H1 (cell line): ENCODE data around the gene CASP9. TPM values are rescaled to one million over a fixed set of nuclear protein-coding genes. Genes with fewer than 3 reads are reported as not detected.

Experiments
- CTCF ChIA-PET: fragments of 300-600 bp; sonication (Branson Sonifier 250); formaldehyde crosslinking; loops from one replicate; lab custom pipeline; 2021; ENCODE audit not compliant: partially characterized antibody; lab: Charles Lee
- POLR2A ChIA-PET: fragments of 300-600 bp; sonication (Branson Sonifier 250); formaldehyde crosslinking; loops from one replicate; lab custom pipeline; 2021; ENCODE audit warnings: inconsistent platforms; ENCODE audit not compliant: partially characterized antibody; lab: Charles Lee
- DNase-seq, 2 experiments: peaks; one replicate each; pipeline versions ENCODE4 v3.0.0 to v3.0.0-alpha.2; 2010 to 2022; ENCODE audit warnings: low spot score in 2 of 2, low read depth in 1 of 2, mixed read lengths in 1 of 2
- FAIRE-seq: peaks from 2 replicates; lab custom pipeline; 2011; peaks lifted over from hg19 to GRCh38; lab: Jason Lieb, UNC
- H2AFZ ChIP-seq: 2 replicates; pipeline ENCODE4 v1.8.1; 2012; ENCODE audit warnings: low read length, inconsistent platforms
- H2AK5ac ChIP-seq: 2 replicates; pipeline ENCODE4 v1.6.1; 2013; ENCODE audit warnings: low read depth, low read length
- H2BK120ac ChIP-seq: replicated peaks from 2 replicates; pipeline ENCODE3; 2013; ENCODE audit warnings: low read depth, low read length, inconsistent platforms
- H2BK12ac ChIP-seq: 2 replicates; pipeline ENCODE4 v1.6.1; 2013; ENCODE audit warnings: low read depth, low read length
- H2BK15ac ChIP-seq: 2 replicates; pipeline ENCODE4 v1.6.1; 2013; ENCODE audit warnings: low read length
- H2BK20ac ChIP-seq: 2 replicates; pipeline ENCODE4 v1.6.1; 2013; ENCODE audit warnings: low read length
- H2BK5ac ChIP-seq: 2 replicates; pipeline ENCODE4 v1.6.1; 2013; ENCODE audit warnings: low read depth, low read length
- H3K14ac ChIP-seq: 2 replicates; pipeline ENCODE4 v1.6.1; 2013; ENCODE audit warnings: inconsistent platforms; ENCODE audit not compliant: insufficient read length
- H3K18ac ChIP-seq: 2 replicates; pipeline ENCODE4 v1.6.1; 2013; ENCODE audit warnings: low read length; ENCODE audit errors: extremely low read depth
- H3K23ac ChIP-seq: 2 replicates; pipeline ENCODE4 v1.6.1; 2013; ENCODE audit warnings: inconsistent platforms; ENCODE audit not compliant: insufficient read length
- H3K23me2 ChIP-seq: 2 replicates; pipeline ENCODE4 v1.6.1; 2013; ENCODE audit warnings: low read depth, low read length
- H3K27ac ChIP-seq: 2 replicates; pipeline ENCODE4 v1.6.1; 2011; ENCODE audit warnings: low read depth, low read length, inconsistent platforms
- H3K27me3 ChIP-seq, 4 experiments: replicated peaks in 1 of 4; 1 replicate in 1 of 4; 2 replicates in 3 of 4; pipeline versions ENCODE4 v1.6.1 to v1.8.1; 2011 to 2013; ENCODE audit warnings: low read length in 3 of 4, mild to moderate bottlenecking in 3 of 4, inconsistent platforms in 2 of 4, mixed read lengths in 2 of 4, moderate library complexity in 1 of 4; ENCODE audit not compliant: control insufficient read depth in 3 of 4, insufficient read depth in 3 of 4; ENCODE audit errors: extremely low read depth in 1 of 4
- H3K36me3 ChIP-seq, 4 experiments: 2 replicates each; pipeline versions ENCODE4 v1.6.1 to v1.8.1; 2011 to 2013; ENCODE audit warnings: mild to moderate bottlenecking in 4 of 4, low read length in 3 of 4, moderate library complexity in 2 of 4, control low read depth in 1 of 4, inconsistent platforms in 1 of 4; ENCODE audit not compliant: insufficient read depth in 4 of 4, control insufficient read depth in 2 of 4
- H3K4ac ChIP-seq: replicated peaks from 2 replicates; pipeline ENCODE3; 2013; ENCODE audit warnings: low read length, low read depth, mixed read lengths, inconsistent platforms; ENCODE audit not compliant: insufficient read length
- H3K4me1 ChIP-seq, 4 experiments: replicated peaks in 1 of 4; 1 replicate in 1 of 4; 2 replicates in 3 of 4; pipeline versions ENCODE4 v1.6.1 to v1.8.1; 2011 to 2013; ENCODE audit warnings: low read length in 3 of 4, inconsistent platforms in 2 of 4, mixed read lengths in 1 of 4; ENCODE audit not compliant: insufficient read depth in 4 of 4, control insufficient read depth in 3 of 4
- H3K4me2 ChIP-seq, 2 experiments: 2 replicates each; pipeline versions ENCODE4 v1.6.1 to v1.8.1; 2011 to 2013; ENCODE audit warnings: low read depth in 2 of 2, low read length in 2 of 2, control low read depth in 1 of 2, inconsistent platforms in 1 of 2, mild to moderate bottlenecking in 1 of 2; ENCODE audit not compliant: insufficient read depth in 1 of 2
- H3K4me3 ChIP-seq, 4 experiments: fragments of 200-600, 300-600 bp in 1 of 4; sonication (generic), shearing (Covaris generic), sonication (Bioruptor Twin) in 1 of 4; 2 replicates each; pipeline versions ENCODE4 v1.5.1 to v1.8.1; 2011 to 2016; ENCODE audit warnings: low read length in 4 of 4, low read depth in 3 of 4, control low read depth in 2 of 4, inconsistent platforms in 2 of 4, mild to moderate bottlenecking in 2 of 4, mixed read lengths in 1 of 4, moderate library complexity in 1 of 4; ENCODE audit not compliant: insufficient read depth in 2 of 4; ENCODE audit errors: extremely low read depth in 1 of 4
- H3K56ac ChIP-seq: replicated peaks from 2 replicates; pipeline ENCODE3; 2013; ENCODE audit warnings: low read depth, mild to moderate bottlenecking, mixed read lengths, low read length, inconsistent platforms; ENCODE audit not compliant: insufficient read length
- H3K79me1 ChIP-seq: 2 replicates; pipeline ENCODE4 v1.6.1; 2013; ENCODE audit warnings: low read depth, low read length, control low read depth
- H3K79me2 ChIP-seq, 2 experiments: 2 replicates each; pipeline versions ENCODE4 v1.6.1 to v1.8.1; 2012 to 2013; ENCODE audit warnings: low read length in 2 of 2, mild to moderate bottlenecking in 2 of 2, inconsistent platforms in 1 of 2; ENCODE audit not compliant: insufficient read depth in 2 of 2, control insufficient read depth in 1 of 2
- H3K9ac ChIP-seq, 4 experiments: replicated peaks in 1 of 4; 1 replicate in 1 of 4; 2 replicates in 3 of 4; pipeline versions ENCODE4 v1.6.1 to v1.8.1; 2011 to 2013; ENCODE audit warnings: low read depth in 3 of 4, low read length in 3 of 4, control low read depth in 2 of 4, mild to moderate bottlenecking in 2 of 4, moderate library complexity in 2 of 4, inconsistent platforms in 1 of 4; ENCODE audit errors: extremely low read depth in 1 of 4
- H3K9me3 ChIP-seq, 2 experiments: 2 replicates each; pipeline versions ENCODE4 v1.6.1 to v1.8.1; 2012 to 2013; ENCODE audit warnings: mild to moderate bottlenecking in 2 of 2, moderate library complexity in 2 of 2, control low read depth in 1 of 2, inconsistent platforms in 1 of 2, low read depth in 1 of 2, low read length in 1 of 2, mixed read lengths in 1 of 2; ENCODE audit not compliant: insufficient read depth in 2 of 2
- H4K20me1 ChIP-seq, 2 experiments: replicated peaks in 1 of 2; 2 replicates each; pipeline versions ENCODE3 to v1.8.1; 2011 to 2013; ENCODE audit warnings: inconsistent platforms in 2 of 2, low read length in 2 of 2, mild to moderate bottlenecking in 1 of 2; ENCODE audit not compliant: insufficient read depth in 2 of 2, control insufficient read depth in 1 of 2
- H4K5ac ChIP-seq: 2 replicates; pipeline ENCODE4 v1.6.1; 2013; ENCODE audit warnings: low read length, low read depth, mixed read lengths, inconsistent platforms; ENCODE audit not compliant: insufficient read length
- H4K8ac ChIP-seq: 2 replicates; pipeline ENCODE4 v1.8.0; 2013; ENCODE audit warnings: mild to moderate bottlenecking, moderate library complexity, low read length, inconsistent platforms; ENCODE audit not compliant: insufficient read depth; ENCODE audit errors: extremely low read depth
- H4K91ac ChIP-seq: replicated peaks from 2 replicates; pipeline ENCODE3; 2013; ENCODE audit warnings: low read length, mixed read lengths, inconsistent platforms; ENCODE audit not compliant: insufficient read length
- CBX8 ChIP-seq: fragments of 300-800, 300-1000 bp; sonication (generic); IDR thresholded peaks from 2 replicates; pipeline ENCODE4 v1.7.1; 2016; ENCODE audit warnings: low read depth, low read length, borderline replicate concordance
- CTBP2 ChIP-seq: IDR thresholded peaks from 2 replicates; pipeline ENCODE4 v1.7.0; 2011; ENCODE audit warnings: borderline replicate concordance, mild to moderate bottlenecking, moderate library complexity, mixed read lengths, low read length; ENCODE audit not compliant: insufficient read depth, insufficient read length
- EGR1 ChIP-seq: IDR thresholded peaks from 2 replicates; pipeline ENCODE4 v1.6.1; 2011; ENCODE audit warnings: low read depth, low read length, borderline replicate concordance
- HDAC6 ChIP-seq: IDR thresholded peaks from one replicate; pipeline ENCODE4 v1.7.1; 2012; ENCODE audit warnings: low read depth, mild to moderate bottlenecking, inconsistent platforms, low read length, moderate library complexity
- KDM4A ChIP-seq: IDR thresholded peaks from one replicate; pipeline ENCODE4 v1.7.1; 2012; ENCODE audit warnings: low read depth, mild to moderate bottlenecking, moderate library complexity, low read length, inconsistent platforms; ENCODE audit not compliant: severe bottlenecking
- NRF1 ChIP-seq: IDR thresholded peaks from 2 replicates; pipeline ENCODE4 v1.6.1; 2011; ENCODE audit warnings: mild to moderate bottlenecking, low read depth, low read length, improper control_type of control experiment
- PHF8 ChIP-seq: fragments of 200-600 bp; sonication (generic); conservative IDR thresholded peaks from 2 replicates; pipeline ENCODE4 v1.7.1; 2012; ENCODE audit warnings: low read depth, mild to moderate bottlenecking, inconsistent platforms, low read length, moderate library complexity
- POU5F1 ChIP-seq: IDR thresholded peaks from 2 replicates; pipeline ENCODE4 v1.6.1; 2011; ENCODE audit warnings: low read depth, mild to moderate bottlenecking, low read length, moderate library complexity
- TAF7 ChIP-seq: optimal IDR thresholded peaks from 2 replicates; pipeline ENCODE3; 2011; ENCODE audit warnings: low read depth, mild to moderate bottlenecking, inconsistent platforms, low read length, moderate library complexity, borderline replicate concordance
- WGBS, 2 experiments: shearing (Covaris generic) in 1 of 2; methylation state at CpG; one replicate each; pipeline versions ENCODE4 v1.1.6 to v1.1.7; 2013 to 2015; ENCODE audit warnings: low lambda C conversion rate in 2 of 2, mixed read lengths in 2 of 2, inconsistent platforms in 1 of 2, low coverage in 1 of 2, missing lambda C conversion rate in 1 of 2; ENCODE audit not compliant: insufficient replicate concordance in 2 of 2, insufficient coverage in 1 of 2, insufficient read length in 1 of 2; ENCODE audit errors: extremely low coverage in 1 of 2, missing lambda C conversion rate in 1 of 2; 5-methylcytosine and 5-hydroxymethylcytosine counted together
- polyA plus RNA-seq, 7 experiments: library from polyadenylated mRNA; depleted of rRNA in 3 of 7; stranded (reverse) in 5 of 7; unstranded in 2 of 7; fragments of >200 nt in 5 of 7; fragments of 200-250 nt in 2 of 7; gene quantifications; 1 replicate in 5 of 7; 2 replicates in 1 of 7; 4 replicates in 1 of 7; pipeline versions ENCODE4 v1.2.1 to v1.2.3, GENCODE V29; 2011 to 2013; ENCODE audit warnings: missing spikeins in 2 of 7, mixed read lengths in 2 of 7
- total RNA-seq: library from RNA; stranded (reverse); fragmentation: NEBNext Ultra II Directional; extraction: Animal tissue kit (Norgen Biotek cat#: 25700); gene quantifications from 2 replicates; pipeline ENCODE4 v1.2.1, GENCODE V29; 2021

Gene CASP9
- total and polyA plus RNA-seq, 2 of the 8 experiments (the other 6 are each of a cell fraction or from before 2014, with no cell fraction given), result 14.8 to 36.3 TPM

DNA sequence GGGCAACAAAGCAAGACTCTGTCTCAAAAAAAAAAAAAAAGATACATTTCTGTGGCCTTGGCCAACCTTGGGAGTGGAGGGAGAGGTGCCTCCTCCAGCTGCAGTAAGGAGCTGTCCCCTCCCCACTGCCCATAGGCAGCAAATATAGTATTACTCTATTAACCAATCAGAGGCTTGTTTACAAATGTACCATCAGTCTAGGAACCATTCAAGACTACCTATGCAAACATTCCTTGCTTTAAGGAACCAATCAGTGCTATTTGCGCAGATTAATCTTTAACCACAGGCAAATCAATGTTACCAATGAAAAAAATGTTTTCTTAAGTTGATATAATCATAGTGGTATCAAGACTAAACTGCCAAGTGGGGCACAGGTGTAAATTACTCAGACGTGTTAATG lies 66.4 kb downstream of the CASP9 start:
- Histone ChIP-seq H2BK5ac (no peak overlapping the region), H3K4me3 (no peak overlapping the region), H3K23ac (no peak overlapping the region), H2BK15ac (no peak overlapping the region), H3K18ac (no peak overlapping the region), H3K4me1 (no peaks in the 10 kb centered on the region)
- CTCF ChIA-PET, result no interaction called here
- TF ChIP-seq EGR1 (no peak), KDM4A (no peak), CBX8 (no peak), CTBP2 (no peak), TAF7 (no peak), HDAC6 (no peak), POU5F1 (no peak), PHF8 (no peak), NRF1 (no peak)
- TF ChIP-seq, all 59 proteins: peak for 0
- H3K9ac ChIP-seq, result no peak overlapping the region
- no peak overlapping the region for H4K91ac ChIP-seq
- H2BK12ac ChIP-seq, result no peak overlapping the region
- 91% methylated on average over 2 of the region's 2 CpGs; no CpG with 5 or more reads in 1 of the 2 experiments for WGBS, 2 experiments
- H2BK20ac ChIP-seq, result no peak overlapping the region
- no peaks in the 10 kb centered on the region for H3K9me3 ChIP-seq
- H3K79me2 ChIP-seq, result no peaks in the 10 kb centered on the region
- POLR2A ChIA-PET, result no interaction called here
- no peak overlapping the region for H3K4ac ChIP-seq
- H3K36me3 ChIP-seq, result no peaks in the 10 kb centered on the region
- H2AFZ ChIP-seq, result no peak overlapping the region
- no peak overlapping the region for H2BK120ac ChIP-seq
- no peaks in the 10 kb centered on the region for H3K23me2 ChIP-seq
- no peak overlapping the region for H4K8ac ChIP-seq
- H3K27ac ChIP-seq, result no peak overlapping the region
- no peak overlapping the region for H3K14ac ChIP-seq
- no peak overlapping the region for H2AK5ac ChIP-seq
- H3K4me2 ChIP-seq, result no peak overlapping the region
- no peaks in the 10 kb centered on the region for H4K20me1 ChIP-seq
- H4K5ac ChIP-seq, result no peak overlapping the region
- H3K56ac ChIP-seq, result no peak overlapping the region
- H3K79me1 ChIP-seq, result no peaks in the 10 kb centered on the region
- DNase-seq (no peak), FAIRE-seq (no peak)
- no peaks in the 10 kb centered on the region for H3K27me3 ChIP-seq
